Activated naive CD4-positive, alpha-beta T cell treated with anti-CD3 and anti-CD28 coated beads, Interleukin-2, amount 50 U/mL, for 24 hours (primary cell): ENCODE results near the gene KRT4.

ENCODE experiments used
- H3K27ac Mint-ChIP-seq: one replicate; pipeline ENCODE4 v1.8.0; 2021; ENCODE audit warnings: mild to moderate bottlenecking, mixed read lengths
- H3K27me3 Mint-ChIP-seq: one replicate; pipeline ENCODE4 v1.8.0; 2021; ENCODE audit warnings: mixed read lengths
- H3K36me3 Mint-ChIP-seq: one replicate; pipeline ENCODE4 v1.8.0; 2021; ENCODE audit warnings: mixed read lengths
- H3K4me1 Mint-ChIP-seq: one replicate; pipeline ENCODE4 v1.8.0; 2021; ENCODE audit warnings: mixed read lengths
- H3K4me3 Mint-ChIP-seq: one replicate; pipeline ENCODE4 v1.8.0; 2021; ENCODE audit warnings: mild to moderate bottlenecking, mixed read lengths
- H3K9me3 Mint-ChIP-seq: one replicate; pipeline ENCODE4 v1.8.0; 2021; ENCODE audit warnings: mixed read lengths

The KRT4 gene

DNA sequence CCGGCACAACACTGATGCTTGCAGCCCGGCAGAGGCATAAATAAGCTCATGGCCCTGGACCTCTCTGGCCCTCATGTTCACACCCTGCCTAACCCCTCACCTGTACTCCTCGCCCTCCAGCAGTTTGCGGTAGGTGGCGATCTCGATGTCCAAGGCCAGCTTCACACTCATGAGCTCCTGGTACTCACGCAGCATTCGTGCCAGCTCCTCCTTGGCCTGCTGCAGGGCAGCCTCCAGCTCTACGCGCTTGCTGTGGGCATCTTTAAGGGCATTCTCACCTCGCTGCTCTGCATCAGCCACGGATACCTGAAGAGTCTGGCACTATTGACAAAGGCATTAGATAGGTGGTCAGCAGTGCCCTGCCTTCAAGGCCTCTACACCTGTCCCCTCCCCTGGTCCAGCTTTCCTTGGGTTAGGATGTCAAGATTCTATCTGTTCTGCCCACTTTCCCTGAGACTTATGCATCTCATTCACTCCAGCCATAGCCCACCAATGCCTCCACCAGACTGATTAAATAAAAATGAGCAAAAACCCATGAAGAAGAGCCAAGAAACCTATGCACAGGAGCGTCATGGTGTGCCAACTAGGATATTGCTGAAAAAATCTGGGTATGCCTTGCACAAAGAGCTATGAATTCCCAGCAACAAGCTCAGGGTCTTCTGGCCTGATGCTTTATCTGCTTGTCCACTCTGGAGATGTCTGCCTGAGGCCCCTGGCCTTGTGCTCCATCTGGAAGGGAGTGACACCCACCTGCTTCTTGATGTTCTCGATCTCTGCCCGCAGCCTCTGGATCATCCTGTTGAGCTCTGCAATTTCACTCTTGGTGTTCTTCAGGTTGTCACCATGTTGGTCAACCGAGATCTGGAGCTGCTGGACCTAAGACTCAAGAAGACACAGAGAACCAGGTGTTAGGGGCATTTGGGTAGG is 6.1 kb downstream of the KRT4 start:
- no peak overlapping the region for H3K27ac Mint-ChIP-seq
- no peaks in the 10 kb centered on the region for H3K27me3 Mint-ChIP-seq
- no peaks in the 10 kb centered on the region for H3K9me3 Mint-ChIP-seq
- no peaks in the 10 kb centered on the region for H3K4me1 Mint-ChIP-seq
- no peak overlapping the region for H3K4me3 Mint-ChIP-seq
- no peaks in the 10 kb centered on the region for H3K36me3 Mint-ChIP-seq

DNA sequence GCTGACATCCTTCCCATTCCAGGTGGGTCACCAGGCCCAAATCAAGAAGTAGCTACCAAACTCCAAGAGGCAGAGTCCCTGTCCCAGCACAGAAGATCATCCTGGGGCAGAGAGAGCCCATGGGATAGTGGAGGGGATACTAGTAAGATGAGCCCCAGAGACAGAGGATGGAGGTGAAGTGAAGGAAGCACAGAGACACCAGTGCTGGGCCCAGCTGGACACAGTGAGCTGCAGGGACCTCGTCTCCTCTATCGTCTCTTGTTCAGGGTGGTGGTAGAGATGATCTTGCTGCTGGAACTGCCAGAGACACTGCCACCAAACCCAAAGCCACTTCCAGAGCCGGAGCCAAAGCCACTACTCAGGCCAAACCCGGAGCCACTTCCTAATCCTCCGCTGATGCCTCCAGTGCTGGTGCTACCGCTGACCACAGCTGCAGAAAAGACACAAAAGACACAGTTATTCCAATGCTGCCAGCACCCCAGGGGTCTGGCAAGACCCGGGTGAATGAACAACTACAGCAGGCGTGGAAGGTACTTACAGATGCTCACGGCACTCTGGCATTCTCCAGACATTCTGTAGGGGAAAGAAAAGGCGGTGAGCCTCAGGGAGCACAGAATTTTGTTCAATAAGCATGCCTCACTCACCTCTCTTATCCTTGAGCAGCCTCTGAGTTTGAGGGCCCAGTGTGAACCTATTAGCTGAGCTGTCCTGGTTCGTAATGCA is 6.9 kb downstream of the KRT4 start:
- H3K4me3 Mint-ChIP-seq, result no peak overlapping the region
- no peaks in the 10 kb centered on the region for H3K27me3 Mint-ChIP-seq
- no peaks in the 10 kb centered on the region for H3K36me3 Mint-ChIP-seq
- no peaks in the 10 kb centered on the region for H3K4me1 Mint-ChIP-seq
- H3K27ac Mint-ChIP-seq, result no peak overlapping the region
- H3K9me3 Mint-ChIP-seq, result no peaks in the 10 kb centered on the region

DNA sequence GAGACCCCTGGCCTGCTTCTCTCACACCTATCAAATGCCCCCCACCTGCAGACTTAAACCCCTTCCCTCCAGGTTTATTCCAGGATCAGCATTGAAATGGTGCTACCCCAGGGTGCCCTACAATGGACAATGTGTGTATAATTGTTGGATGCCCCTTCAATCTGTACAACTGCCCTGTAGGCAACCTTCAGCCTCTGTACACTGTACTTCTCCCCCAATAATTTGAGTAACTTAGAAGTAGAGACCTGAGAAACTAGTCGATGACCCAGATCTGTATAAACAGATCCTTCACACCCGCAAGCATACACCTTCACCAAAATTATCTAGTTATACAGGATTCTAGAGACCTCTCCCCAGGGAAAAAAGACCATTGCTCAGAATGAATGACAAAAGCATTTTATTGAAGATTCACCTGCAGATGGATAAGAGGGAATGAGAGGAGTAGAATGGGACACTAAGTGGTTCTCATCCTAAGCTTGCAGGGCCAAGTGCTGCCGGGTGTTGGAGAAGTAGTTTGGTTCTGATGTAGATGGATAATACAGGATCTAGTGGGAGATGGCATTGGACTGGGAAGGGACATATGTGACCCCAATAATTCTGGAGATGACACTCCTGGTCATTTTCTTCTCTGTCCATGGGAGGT is 7.6 kb downstream of the KRT4 start:
- Mint-ChIP-seq H3K36me3 (no peaks in the 10 kb centered on the region), H3K27ac (no peak overlapping the region), H3K27me3 (no peaks in the 10 kb centered on the region), H3K4me3 (no peak overlapping the region), H3K9me3 (no peaks in the 10 kb centered on the region), H3K4me1 (no peaks in the 10 kb centered on the region)

DNA sequence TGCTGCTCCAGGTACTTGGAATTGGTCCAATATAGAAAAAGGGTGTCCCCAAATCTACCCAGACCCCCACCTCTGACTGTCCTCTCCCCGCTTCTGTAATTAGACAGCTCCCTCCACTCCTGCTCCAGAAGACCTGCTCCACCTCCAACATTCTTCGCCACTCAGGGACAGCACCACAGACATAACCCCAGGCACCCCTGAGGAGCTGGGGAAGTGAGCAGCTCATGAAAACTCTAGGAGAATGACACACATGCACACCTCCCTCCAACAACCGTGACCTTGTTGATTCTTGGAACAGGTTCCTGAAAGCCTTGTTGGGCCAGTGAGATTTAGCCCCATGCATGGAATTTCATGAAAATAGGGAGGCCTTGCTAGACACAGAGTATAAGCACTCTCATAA is 8.2 kb downstream of the KRT4 start:
- H3K4me1 Mint-ChIP-seq, result no peaks in the 10 kb centered on the region
- no peaks in the 10 kb centered on the region for H3K27me3 Mint-ChIP-seq
- no peaks in the 10 kb centered on the region for H3K36me3 Mint-ChIP-seq
- no peak overlapping the region for H3K27ac Mint-ChIP-seq
- H3K9me3 Mint-ChIP-seq, result no peaks in the 10 kb centered on the region
- no peak overlapping the region for H3K4me3 Mint-ChIP-seq

DNA sequence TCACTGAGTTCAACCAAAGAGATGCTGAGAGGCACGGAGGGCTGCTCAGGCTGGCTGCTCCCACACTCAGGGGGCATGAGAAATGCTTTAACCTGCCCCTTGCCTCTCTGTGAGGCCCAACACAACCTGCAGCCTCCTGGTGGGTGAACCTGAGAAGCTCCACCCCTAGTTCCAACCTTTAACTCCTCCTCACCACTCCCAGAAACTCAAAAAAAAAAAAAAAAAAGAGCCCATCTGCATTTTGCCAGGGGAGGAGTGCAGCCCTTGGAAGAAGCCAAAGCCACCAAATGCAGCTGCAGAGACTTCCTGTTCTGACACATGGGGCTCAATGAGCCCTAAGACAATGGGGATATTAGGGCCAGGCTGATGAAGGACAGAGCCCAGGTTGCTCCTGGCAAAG is 8.9 kb downstream of the KRT4 start:
- Mint-ChIP-seq H3K4me1 (no peaks in the 10 kb centered on the region), H3K27ac (no peak overlapping the region), H3K9me3 (no peaks in the 10 kb centered on the region), H3K27me3 (no peaks in the 10 kb centered on the region), H3K36me3 (no peaks in the 10 kb centered on the region), H3K4me3 (no peak overlapping the region)

DNA sequence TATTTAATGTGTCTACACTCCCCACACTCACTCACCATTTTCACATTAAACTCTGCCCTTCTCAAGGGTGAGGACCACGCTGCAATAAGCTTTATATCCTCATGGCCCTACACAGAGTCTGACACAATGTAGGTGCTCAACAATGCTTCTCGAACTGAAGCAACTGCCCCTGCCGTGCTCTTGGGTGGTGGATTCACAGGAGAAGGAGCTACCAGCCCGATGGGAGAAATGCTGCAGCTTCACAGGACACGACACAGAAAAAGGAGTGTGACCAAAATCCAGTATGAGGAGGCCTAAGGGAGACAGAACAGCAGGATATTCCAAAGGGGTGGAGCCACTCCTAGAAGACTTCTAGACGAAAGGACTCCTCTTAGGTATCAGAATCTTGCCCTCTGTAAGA is 11.5 kb downstream of the KRT4 start:
- Mint-ChIP-seq H3K4me3 (no peak overlapping the region), H3K36me3 (no peaks in the 10 kb centered on the region), H3K4me1 (no peaks in the 10 kb centered on the region), H3K27ac (no peak overlapping the region), H3K27me3 (no peaks in the 10 kb centered on the region), H3K9me3 (no peaks in the 10 kb centered on the region)

DNA sequence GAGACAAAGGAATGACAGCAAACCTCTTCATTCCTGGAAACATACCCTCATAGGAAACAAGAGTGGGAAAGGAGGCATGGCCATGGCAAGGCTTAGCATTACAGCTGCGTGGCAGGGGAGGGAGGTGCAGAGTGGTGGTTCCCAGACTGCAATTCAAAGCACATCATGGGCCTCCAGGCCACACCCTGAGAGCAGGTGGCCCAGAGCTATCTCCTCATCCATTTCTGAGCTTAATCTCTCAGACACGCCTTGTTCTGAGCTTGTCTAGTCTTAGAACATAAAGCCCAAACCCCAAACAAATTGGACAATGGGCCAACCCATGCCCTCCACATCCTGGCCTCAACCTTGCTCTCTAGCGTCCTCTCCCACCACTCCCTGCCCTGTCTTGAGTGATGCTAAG is 12.1 kb downstream of the KRT4 start:
- Mint-ChIP-seq H3K4me1 (no peaks in the 10 kb centered on the region), H3K36me3 (no peaks in the 10 kb centered on the region), H3K27me3 (no peaks in the 10 kb centered on the region), H3K9me3 (no peaks in the 10 kb centered on the region), H3K4me3 (no peak overlapping the region), H3K27ac (no peak overlapping the region)

DNA sequence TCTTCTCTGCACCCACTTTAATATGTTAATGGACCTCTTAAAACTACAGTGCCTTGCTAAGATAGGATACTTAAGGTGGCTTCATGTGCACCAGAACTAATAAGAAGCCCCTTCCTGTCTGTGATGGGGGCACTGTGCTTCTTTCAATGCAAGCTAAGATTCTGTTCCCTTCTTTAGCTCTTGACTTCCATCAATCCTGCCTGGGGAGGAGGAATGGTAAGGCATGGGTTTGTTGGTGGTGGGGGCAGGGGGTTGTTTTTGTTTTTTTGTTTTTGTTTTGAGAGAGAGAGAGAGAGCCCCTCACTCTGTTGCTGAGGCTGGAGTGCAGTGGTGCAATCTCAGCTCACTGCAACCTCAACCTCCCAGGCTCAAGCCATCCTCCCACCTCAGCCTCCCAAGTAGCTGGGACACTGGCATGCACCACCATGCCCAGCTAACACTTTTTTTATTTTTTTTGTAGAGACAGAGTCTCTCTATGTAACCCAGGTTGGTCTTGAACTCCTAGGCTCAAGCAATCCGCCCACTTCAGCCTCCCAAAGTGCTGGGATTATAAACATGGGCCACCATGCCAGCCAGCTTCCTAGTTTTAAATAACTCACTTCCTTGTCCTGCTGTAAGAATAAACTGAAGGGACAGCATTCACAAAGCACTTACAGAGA is 13.5 kb downstream of the KRT4 start:
- Mint-ChIP-seq H3K27ac (no peak overlapping the region), H3K36me3 (no peaks in the 10 kb centered on the region), H3K27me3 (no peaks in the 10 kb centered on the region), H3K4me3 (no peak overlapping the region), H3K4me1 (no peaks in the 10 kb centered on the region), H3K9me3 (no peaks in the 10 kb centered on the region)

DNA sequence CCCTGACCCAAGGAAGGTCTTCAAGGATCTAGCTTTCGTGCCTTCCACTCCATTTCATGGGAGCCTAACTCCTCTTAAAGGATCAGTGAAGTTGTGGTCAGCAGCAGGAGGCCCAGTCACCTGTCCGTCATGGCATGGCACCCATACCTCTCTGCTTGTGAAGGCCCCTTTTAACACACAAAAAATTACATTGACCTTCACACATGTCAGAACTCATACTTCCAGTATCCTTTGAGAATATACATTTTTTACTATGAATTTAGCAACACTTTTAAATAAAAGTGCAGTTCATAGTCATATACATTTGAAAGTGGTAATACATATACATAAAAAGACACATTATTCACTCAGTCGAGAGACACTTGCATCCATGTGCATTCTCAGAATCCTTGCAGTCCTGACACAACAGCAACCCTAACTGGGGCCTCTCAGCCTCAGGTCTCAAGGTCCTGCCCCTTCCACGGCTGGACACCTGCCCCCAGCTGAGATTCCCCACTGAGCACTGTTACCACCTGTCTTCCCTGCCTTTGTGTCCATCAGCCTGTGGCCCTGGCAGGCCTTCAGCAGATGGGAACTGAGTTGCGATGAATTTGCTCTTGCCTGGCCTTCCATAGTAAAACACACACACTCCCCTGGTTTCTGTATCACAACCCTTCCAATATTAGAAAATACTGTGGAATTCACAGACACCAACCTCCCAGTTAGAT is 14.3 kb downstream of the KRT4 start:
- Mint-ChIP-seq H3K4me3 (no peak overlapping the region), H3K9me3 (no peaks in the 10 kb centered on the region), H3K4me1 (peaks cover under 1% of the 10 kb centered on the region), H3K36me3 (no peaks in the 10 kb centered on the region), H3K27me3 (no peaks in the 10 kb centered on the region), H3K27ac (peak overlapping the region; percentile 15)

DNA sequence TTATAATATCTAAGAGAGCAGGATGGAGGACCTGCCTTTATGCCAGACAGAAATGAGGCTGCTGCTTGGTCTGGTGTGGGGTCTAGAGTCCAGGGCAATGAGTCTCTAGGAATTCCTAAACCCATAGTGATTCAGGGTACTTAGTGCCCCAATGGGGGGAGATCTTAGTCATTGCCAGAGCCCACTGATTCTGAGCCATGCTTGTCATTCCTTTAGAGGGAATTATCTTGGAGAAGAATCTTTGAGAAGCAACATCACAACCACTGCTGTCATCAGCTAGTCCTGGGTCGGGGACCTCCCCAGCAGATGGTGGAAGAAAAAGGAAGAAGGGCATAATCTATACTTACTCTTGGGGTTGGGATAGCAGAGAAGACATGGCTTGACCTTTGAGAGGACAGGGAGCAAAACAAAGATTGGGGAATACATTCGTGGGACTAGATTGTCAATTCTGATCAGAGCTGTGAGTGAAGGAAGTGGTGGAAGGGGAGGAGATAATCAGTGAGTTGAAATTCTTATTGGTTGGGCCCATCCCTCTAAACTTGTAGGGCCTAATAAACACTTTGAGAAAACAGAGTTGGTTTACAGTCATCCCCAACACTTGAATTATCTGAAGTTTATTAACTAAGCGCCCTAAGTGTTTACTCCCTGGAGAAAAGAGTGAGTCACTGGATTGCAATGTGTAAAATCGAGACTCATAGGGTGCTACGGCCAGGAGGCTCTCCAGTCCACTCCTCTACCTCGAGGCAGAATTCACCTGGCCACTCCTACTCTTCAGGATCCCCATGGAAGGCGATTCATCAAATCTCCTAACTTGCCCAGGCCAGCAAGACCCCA is 15.0 kb downstream of the KRT4 start:
- Mint-ChIP-seq H3K4me3 (no peak overlapping the region), H3K36me3 (no peaks in the 10 kb centered on the region), H3K27me3 (no peaks in the 10 kb centered on the region), H3K27ac (no peak overlapping the region), H3K9me3 (no peaks in the 10 kb centered on the region), H3K4me1 (peaks cover 8% of the 10 kb centered on the region)

DNA sequence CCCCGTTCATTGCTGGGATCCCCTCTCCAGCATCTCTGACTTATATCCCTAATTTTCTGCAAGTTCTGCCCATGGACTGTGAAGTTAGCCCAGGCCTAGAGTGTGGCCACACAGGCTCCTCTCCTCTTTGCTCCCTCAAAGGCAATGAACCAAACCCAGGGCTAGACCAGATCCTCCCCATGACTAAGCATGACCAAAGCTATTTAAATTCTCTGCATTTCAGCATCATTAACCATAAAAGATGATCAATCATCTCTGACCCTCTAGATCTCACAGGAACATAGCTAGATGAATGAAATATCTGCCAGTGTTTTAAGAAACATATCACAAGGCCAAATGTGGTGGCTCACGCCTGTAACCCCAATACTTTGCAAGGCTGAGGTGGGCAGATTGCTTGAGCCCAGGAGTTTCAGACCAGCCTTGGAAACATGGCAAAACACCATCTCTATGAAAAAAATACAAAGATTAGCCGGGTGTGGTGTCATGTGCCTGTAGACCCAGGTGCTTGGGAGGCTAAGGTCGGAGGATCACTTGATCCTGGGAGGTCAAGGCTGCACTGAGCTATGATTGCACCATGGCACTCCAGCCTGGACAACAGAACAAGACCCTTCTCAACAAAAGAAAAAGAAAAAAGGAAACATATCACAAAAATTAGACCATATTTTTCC is 15.8 kb downstream of the KRT4 start:
- Mint-ChIP-seq H3K4me3 (no peak overlapping the region), H3K27ac (no peak overlapping the region), H3K36me3 (no peaks in the 10 kb centered on the region), H3K4me1 (peaks cover 8% of the 10 kb centered on the region), H3K27me3 (no peaks in the 10 kb centered on the region), H3K9me3 (no peaks in the 10 kb centered on the region)

DNA sequence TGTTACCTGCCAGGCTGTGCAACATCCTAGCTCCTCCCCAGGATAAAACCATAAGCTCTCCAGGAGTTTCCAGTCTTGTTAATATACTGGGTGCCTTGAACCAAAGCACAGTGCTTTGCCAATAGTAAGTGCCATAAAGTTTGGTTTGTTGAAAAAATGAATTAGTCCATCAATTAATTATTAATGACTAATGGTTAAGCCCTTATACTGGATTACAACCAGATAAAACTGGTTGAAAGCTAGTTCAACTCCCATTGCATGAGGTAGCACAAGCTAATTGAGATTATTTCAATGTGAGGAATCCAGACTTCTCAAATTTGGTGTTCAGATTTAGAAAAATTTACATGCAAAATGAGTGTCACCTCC is 16.4 kb downstream of the KRT4 start:
- Mint-ChIP-seq H3K27ac (no peak overlapping the region), H3K27me3 (no peaks in the 10 kb centered on the region), H3K36me3 (no peaks in the 10 kb centered on the region), H3K4me3 (no peak overlapping the region), H3K4me1 (peaks cover 11% of the 10 kb centered on the region), H3K9me3 (no peaks in the 10 kb centered on the region)

DNA sequence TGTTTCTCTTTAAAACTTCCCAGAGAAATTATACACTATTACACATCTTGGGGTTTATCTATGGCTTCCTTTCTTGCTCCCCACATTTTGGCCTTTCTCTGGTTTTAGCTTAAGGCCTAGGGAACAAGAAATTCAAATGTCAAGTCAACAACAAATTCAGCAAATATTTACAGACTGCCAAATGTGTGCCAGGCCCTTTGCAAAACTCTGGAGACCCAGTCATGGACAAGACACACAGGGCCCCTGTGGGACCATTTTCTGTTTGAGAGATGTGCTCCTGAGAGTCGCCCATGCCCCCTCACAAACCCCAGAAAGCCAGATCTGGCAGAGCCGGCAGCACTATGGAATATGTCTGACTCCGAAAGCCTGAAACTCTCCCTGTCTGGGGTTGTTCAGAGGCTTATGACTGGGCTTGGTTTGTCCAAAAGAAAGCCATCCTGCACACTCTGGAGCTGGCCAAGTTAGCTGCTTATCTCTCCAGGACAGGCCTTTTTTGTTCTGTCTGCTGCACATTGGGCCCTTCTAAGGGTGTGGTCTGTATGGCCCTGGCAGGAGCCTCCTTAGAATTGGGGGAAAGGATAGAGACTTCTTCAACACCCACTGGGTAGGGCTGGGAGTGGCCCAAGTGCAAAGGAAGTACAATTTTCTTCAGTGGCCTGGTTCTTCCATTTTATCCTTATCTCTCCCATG is 16.9 kb downstream of the KRT4 start:
- Mint-ChIP-seq H3K27me3 (no peaks in the 10 kb centered on the region), H3K4me3 (no peak overlapping the region), H3K9me3 (no peaks in the 10 kb centered on the region), H3K4me1 (peaks cover 13% of the 10 kb centered on the region), H3K36me3 (no peaks in the 10 kb centered on the region), H3K27ac (no peak overlapping the region)

DNA sequence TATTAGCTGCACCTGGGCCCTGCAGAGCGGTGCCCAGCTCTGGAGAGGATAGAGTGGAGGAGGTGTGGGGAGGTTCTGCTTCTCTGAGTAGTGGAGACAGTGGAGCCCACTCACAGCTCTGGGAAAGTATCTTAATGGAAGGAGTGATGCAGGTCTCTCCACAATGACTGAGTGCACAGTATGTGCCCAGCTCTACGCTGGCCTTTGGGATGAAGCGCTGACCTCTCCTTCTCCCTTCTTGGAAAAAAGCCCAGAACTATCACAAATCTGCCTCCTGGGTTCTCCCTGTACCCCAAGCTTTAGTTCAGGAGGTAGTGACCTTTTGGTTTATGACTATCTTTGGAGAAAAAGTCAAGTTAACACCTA is 17.5 kb downstream of the KRT4 start:
- H3K4me3 Mint-ChIP-seq, result no peak overlapping the region
- peaks cover 2% of the 10 kb centered on the region for H3K36me3 Mint-ChIP-seq
- H3K4me1 Mint-ChIP-seq, result peaks cover 17% of the 10 kb centered on the region
- no peaks in the 10 kb centered on the region for H3K27me3 Mint-ChIP-seq
- no peak overlapping the region for H3K27ac Mint-ChIP-seq
- H3K9me3 Mint-ChIP-seq, result no peaks in the 10 kb centered on the region
